ENCODE data around the gene ZNF587B. TPM values are rescaled to one million over a fixed set of nuclear protein-coding genes. Genes with fewer than 3 reads are reported as not detected.
"Not testable (repeated sequence)": the region's sequence is repeated elsewhere in the genome, so short reads cannot be mapped to it uniquely, and the experiment has no call there.

The ZNF587B gene
- total RNA-seq, 1 donor from 2014 or later = 36.1 TPM

- no peak for FAIRE-seq
- peaks cover 2% of the 10 kb centered on the region for H3K36me3 ChIP-seq (ENCODE audit: control insufficient read depth, insufficient read depth, low read length)
- H3K27me3 ChIP-seq (ENCODE audit: control insufficient read depth, insufficient read depth, low read length) = no peaks in the 10 kb centered on the region
- TF ChIP-seq CTCF (IDR thresholded peaks at IDR 0.05; ENCODE audit: insufficient read depth, low read length, severe bottlenecking) = no peak
- no peak for DNase-seq (ENCODE audit: low read depth)
- H3K4me3 ChIP-seq (ENCODE audit: low read depth, low read length) = no peak overlapping the region
These were observed 29.4 kb upstream of the ZNF587B start for GRCh38 chr19:57800696-57801095.

GRCh38 chr19:57802269-57802668 lies 27.8 kb upstream of the ZNF587B start:
- no peak overlapping the region for H3K4me3 ChIP-seq (ENCODE audit: low read depth, low read length)

GRCh38 chr19:57803265-57803593 lies 26.9 kb upstream of the ZNF587B start:
- TF ChIP-seq CTCF (IDR thresholded peaks at IDR 0.05; ENCODE audit: insufficient read depth, low read length, severe bottlenecking) = no peak
- peak overlapping the region; percentile 40 for H3K4me3 ChIP-seq (ENCODE audit: low read depth, low read length)
- no peak for FAIRE-seq
- no peak for DNase-seq (ENCODE audit: low read depth)
- no peaks in the 10 kb centered on the region for H3K27me3 ChIP-seq (ENCODE audit: control insufficient read depth, insufficient read depth, low read length)
- no peaks in the 10 kb centered on the region for H3K36me3 ChIP-seq (ENCODE audit: control insufficient read depth, insufficient read depth, low read length)

More at GRCh38 chr19:57802269-57802668, 27.8 kb upstream of the ZNF587B start:
- DNase-seq (ENCODE audit: low read depth) = no peak
- FAIRE-seq = no peak
- H3K27me3 ChIP-seq (ENCODE audit: control insufficient read depth, insufficient read depth, low read length) = no peaks in the 10 kb centered on the region
- peak; percentile 1 for TF ChIP-seq CTCF (IDR thresholded peaks at IDR 0.05; ENCODE audit: insufficient read depth, low read length, severe bottlenecking)
- H3K36me3 ChIP-seq (ENCODE audit: control insufficient read depth, insufficient read depth, low read length) = no peaks in the 10 kb centered on the region

GRCh38 chr19:57803594-57804325 lies 26.3 kb upstream of the ZNF587B start:
- peak; percentile 62 for DNase-seq (ENCODE audit: low read depth)
- TF ChIP-seq CTCF (IDR thresholded peaks at IDR 0.05; ENCODE audit: insufficient read depth, low read length, severe bottlenecking) = no peak
- peaks cover 2% of the 10 kb centered on the region for H3K36me3 ChIP-seq (ENCODE audit: control insufficient read depth, insufficient read depth, low read length)
- no peak for FAIRE-seq
- no peaks in the 10 kb centered on the region for H3K27me3 ChIP-seq (ENCODE audit: control insufficient read depth, insufficient read depth, low read length)
- peak overlapping the region; percentile 40 for H3K4me3 ChIP-seq (ENCODE audit: low read depth, low read length)

- Histone ChIP-seq H3K4me3 (ENCODE audit: low read depth, low read length) (no peak overlapping the region), H3K36me3 (ENCODE audit: control insufficient read depth, insufficient read depth, low read length) (peaks cover 6% of the 10 kb centered on the region), H3K27me3 (ENCODE audit: control insufficient read depth, insufficient read depth, low read length) (no peaks in the 10 kb centered on the region)
- TF ChIP-seq CTCF (IDR thresholded peaks at IDR 0.05; ENCODE audit: insufficient read depth, low read length, severe bottlenecking) = no peak
- DNase-seq (ENCODE audit: low read depth) = peak; percentile 34
- FAIRE-seq = no peak
These were observed 22.6 kb upstream of the ZNF587B start for GRCh38 chr19:57807541-57807940.

GRCh38 chr19:57810410-57811295 lies 19.4 kb upstream of the ZNF587B start:
- not testable (repeated sequence) for H3K36me3 ChIP-seq (ENCODE audit: control insufficient read depth, insufficient read depth, low read length); H3K27me3 ChIP-seq (ENCODE audit: control insufficient read depth, insufficient read depth, low read length); H3K4me3 ChIP-seq (ENCODE audit: low read depth, low read length); DNase-seq (ENCODE audit: low read depth); FAIRE-seq
